K562 (cell line): ENCODE data around the gene PRKCSH. TPM values are rescaled to one million over a fixed set of nuclear protein-coding genes. Genes with fewer than 3 reads are reported as not detected.
"Not testable (repeated sequence)": the region's sequence is repeated elsewhere in the genome, so short reads cannot be mapped to it uniquely, and the experiment has no call there.

Source experiments
- ATAC-seq: fragments of 200-7000 bp; cut with Tn5 transposase; 3 replicates; pipeline ENCODE4 v1.9.1; 2020; ENCODE audit warnings: moderate library complexity
- BruUV-seq: library from RNA; stranded (reverse); fragments of 400-500 nt; replicated peaks from 2 replicates; lab custom pipeline; 2021; lab: Mats Ljungman, UMichigan
- CTCF ChIA-PET: fragments of 300-600 bp; formaldehyde crosslinking; extraction: SDS; loops from one replicate; lab custom pipeline; 2021; ENCODE audit warnings: low intra/inter-chr PET ratio; lab: Yijun Ruan, JAX
- POLR2A ChIA-PET: fragments of 300-600, 350-650 bp; sonication (Branson Sonifier 250); formaldehyde crosslinking; extraction: SDS; loops from one replicate; lab custom pipeline; 2021; ENCODE audit warnings: antibody characterized with exemption, inconsistent platforms; lab: Yijun Ruan, JAX
- DNase-seq, 4 experiments: peaks; one replicate each; pipeline versions ENCODE4 v3.0.0 to v3.0.0-alpha.2; 2011 to 2018; ENCODE audit warnings: low spot score in 3 of 4, mixed read lengths in 3 of 4; ENCODE audit errors: extremely low read depth in 1 of 4
- FAIRE-seq: peaks from 2 replicates; lab custom pipeline; 2011; peaks lifted over from hg19 to GRCh38; lab: Jason Lieb, UNC
- H2AFZ ChIP-seq: 2 replicates; pipeline ENCODE4 v1.6.0; 2011; ENCODE audit warnings: low read depth, low read length, control low read depth, inconsistent platforms
- H3K27ac ChIP-seq: fragments of 200-600 bp; 3 replicates; pipeline ENCODE4 v1.8.0; 2011; ENCODE audit warnings: low read depth, mild to moderate bottlenecking, control low read depth, inconsistent platforms, low read length, moderate library complexity, mixed read lengths; ENCODE audit errors: extremely low read depth
- H3K27me3 ChIP-seq, 2 experiments: fragments of 300-600 bp in 1 of 2; 2 replicates in 1 of 2; 3 replicates in 1 of 2; pipeline versions ENCODE4 v1.6.0 to v1.8.0; 2011; ENCODE audit warnings: inconsistent platforms in 2 of 2, low read length in 2 of 2, mild to moderate bottlenecking in 1 of 2, mixed read lengths in 1 of 2, moderate library complexity in 1 of 2; ENCODE audit not compliant: control insufficient read depth in 2 of 2, insufficient read depth in 2 of 2
- H3K36me3 ChIP-seq: fragments of 300-600 bp; 3 replicates; pipeline ENCODE4 v1.8.0; 2011; ENCODE audit warnings: mild to moderate bottlenecking, low read length, inconsistent platforms; ENCODE audit not compliant: control insufficient read depth, insufficient read depth
- H3K4me1 ChIP-seq, 2 experiments: fragments of 200-600 bp in 1 of 2; replicated peaks in 1 of 2; 2 replicates in 1 of 2; 3 replicates in 1 of 2; pipeline versions ENCODE4 v1.5.1 to v1.8.0; 2011; ENCODE audit warnings: inconsistent platforms in 2 of 2, low read length in 2 of 2, mild to moderate bottlenecking in 1 of 2, mixed read lengths in 1 of 2, moderate library complexity in 1 of 2; ENCODE audit not compliant: control insufficient read depth in 2 of 2, insufficient read depth in 2 of 2
- H3K4me2 ChIP-seq: 2 replicates; pipeline ENCODE4 v1.6.1; 2011; ENCODE audit warnings: low read length, control low read depth, inconsistent platforms, mixed read lengths; ENCODE audit not compliant: insufficient read depth
- H3K4me3 ChIP-seq: fragments of 200-600 bp; sonication (generic), shearing (Covaris generic); 2 replicates; pipeline ENCODE4 v1.5.1; 2016; ENCODE audit warnings: control low read depth, inconsistent platforms
- H3K79me2 ChIP-seq: fragments of 200-600 bp; 3 replicates; pipeline ENCODE4 v1.8.0; 2011; ENCODE audit warnings: low read length, inconsistent platforms; ENCODE audit not compliant: control insufficient read depth, insufficient read depth
- H3K9ac ChIP-seq, 2 experiments: 2 replicates each; pipeline versions ENCODE4 v1.6.0 to v1.6.1; 2011; ENCODE audit warnings: low read depth in 2 of 2, low read length in 2 of 2, control low read depth in 1 of 2, inconsistent platforms in 1 of 2, mild to moderate bottlenecking in 1 of 2, mixed read lengths in 1 of 2; ENCODE audit not compliant: insufficient read depth in 1 of 2
- H3K9me1 ChIP-seq: one replicate; pipeline ENCODE4 v1.6.0; 2011; ENCODE audit warnings: inconsistent platforms, mild to moderate bottlenecking, low read length, moderate library complexity; ENCODE audit not compliant: control insufficient read depth, insufficient read depth
- H3K9me3 ChIP-seq: replicated peaks from 2 replicates; pipeline ENCODE4 v1.5.1; 2011; ENCODE audit warnings: low read depth, low read length, inconsistent platforms; ENCODE audit not compliant: control insufficient read depth, insufficient read depth
- H4K20me1 ChIP-seq: replicated peaks from 2 replicates; pipeline ENCODE4 v1.6.1; 2011; ENCODE audit warnings: low read length, inconsistent platforms, mixed read lengths; ENCODE audit not compliant: control insufficient read depth, insufficient read depth
- ZNF274 ChIP-seq: IDR thresholded peaks from 2 replicates; pipeline ENCODE4 v1.6.1; 2011; ENCODE audit warnings: low read depth, mild to moderate bottlenecking, low read length, moderate library complexity, borderline replicate concordance
- ZNF384 ChIP-seq: IDR thresholded peaks from 2 replicates; pipeline ENCODE4 v1.6.1; 2012; ENCODE audit warnings: low read depth, low read length, improper control_type of control experiment
- WGBS: fragments of 100-300 bp; shearing (Covaris generic); methylation state at CpG from one replicate; pipeline ENCODE4 v1.1.6; 2016; ENCODE audit warnings: low coverage, mixed read lengths; ENCODE audit not compliant: insufficient coverage; ENCODE audit errors: missing lambda C conversion rate; 5-methylcytosine and 5-hydroxymethylcytosine counted together
- in situ Hi-C: fragments of 300-500 bp; cut with MboI; formaldehyde crosslinking; loops from 4 replicates; pipeline ENCODE4 v1.15.0; 2018; ENCODE audit warnings: inconsistent platforms, mixed read lengths
- intact Hi-C: fragments of 100-400 bp; cut with micrococcal nuclease; formaldehyde crosslinking; loops from 2 replicates; pipeline ENCODE4 v1.14.2; 2022
- polyA plus RNA-seq, 8 experiments: library from polyadenylated mRNA; depleted of rRNA in 4 of 8; stranded (reverse) in 5 of 8; unstranded in 3 of 8; fragments of >200 nt; fragmentation: Nextera tagmentation in 2 of 8; fragmentation: Illumina TruSeq in 1 of 8; extraction: Ambion mirVana in 2 of 8; extraction: Trizol in 1 of 8; gene quantifications; 2 replicates each; pipeline versions ENCODE4 v1.2.1 to v1.2.3, GENCODE V29; 2011 to 2014; ENCODE audit warnings: inconsistent platforms in 1 of 8, missing spikeins in 1 of 8
- total RNA-seq, 7 experiments: library from RNA; depleted of rRNA in 6 of 7; stranded (reverse); fragments of >200 nt in 6 of 7; fragmentation: Illumina TruSeq in 2 of 7; extraction: Trizol in 2 of 7; gene quantifications; 2 replicates each; pipeline versions ENCODE4 v1.2.1 to v1.2.3, GENCODE V29; 2011 to 2021; ENCODE audit warnings: low replicate concordance in 1 of 7
- TF ChIP-seq, protein P1 (sequence below): sonication (generic); formaldehyde crosslinking; IDR thresholded peaks from 2 replicates; pipeline ENCODE4 v1.8.0; 2023; ENCODE audit warnings: mild to moderate bottlenecking, missing genetic modification reagents
- TF ChIP-seq, protein P2 (sequence below): fragments of 200-800 bp; sonication (Bioruptor generic); IDR thresholded peaks from 2 replicates; pipeline ENCODE4 v1.6.1; 2017; ENCODE audit warnings: missing genetic modification characterization, missing compliant biosample characterization

The PRKCSH gene
- total and polyA plus RNA-seq, 9 of the 15 experiments (the other 6 are each of a cell fraction or from before 2014, with no cell fraction given) = 2.3 to 297 (median 48.1) TPM

DNA sequence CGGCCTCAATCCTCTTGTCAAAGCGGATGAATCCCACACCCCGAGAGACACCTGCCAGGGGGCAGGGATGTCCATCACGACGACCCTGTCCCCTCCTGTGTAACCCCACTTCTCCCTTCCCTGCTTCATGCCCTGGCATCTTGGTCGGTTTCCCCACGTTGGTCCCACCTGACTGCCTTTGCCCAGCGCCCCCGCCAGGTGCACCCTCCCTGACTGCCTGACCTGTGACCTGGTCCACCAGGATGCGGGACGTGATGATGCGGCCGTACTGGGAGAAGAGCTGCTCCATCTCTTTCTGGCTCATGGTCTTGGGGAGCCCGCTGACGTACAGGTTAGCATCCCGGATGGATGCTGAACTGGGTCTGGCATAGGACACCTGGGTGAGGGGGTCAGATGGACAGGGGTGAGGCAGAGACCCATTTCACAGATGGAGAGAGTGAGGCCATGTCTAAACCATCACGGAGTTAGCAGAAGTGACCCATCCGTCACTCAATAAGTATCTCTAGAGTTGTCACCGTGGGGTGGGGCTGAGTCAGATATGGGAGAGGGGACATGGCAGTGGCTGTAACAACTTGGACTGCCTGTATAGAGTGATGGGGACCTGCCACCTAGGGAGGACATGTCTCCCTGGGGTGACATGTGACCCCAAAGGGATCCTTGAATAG lies 22.9 kb downstream of the PRKCSH start (continued):
- TF ChIP-seq, protein P1, sequence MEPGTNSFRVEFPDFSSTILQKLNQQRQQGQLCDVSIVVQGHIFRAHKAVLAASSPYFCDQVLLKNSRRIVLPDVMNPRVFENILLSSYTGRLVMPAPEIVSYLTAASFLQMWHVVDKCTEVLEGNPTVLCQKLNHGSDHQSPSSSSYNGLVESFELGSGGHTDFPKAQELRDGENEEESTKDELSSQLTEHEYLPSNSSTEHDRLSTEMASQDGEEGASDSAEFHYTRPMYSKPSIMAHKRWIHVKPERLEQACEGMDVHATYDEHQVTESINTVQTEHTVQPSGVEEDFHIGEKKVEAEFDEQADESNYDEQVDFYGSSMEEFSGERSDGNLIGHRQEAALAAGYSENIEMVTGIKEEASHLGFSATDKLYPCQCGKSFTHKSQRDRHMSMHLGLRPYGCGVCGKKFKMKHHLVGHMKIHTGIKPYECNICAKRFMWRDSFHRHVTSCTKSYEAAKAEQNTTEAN (CRISPR knock-in tag) = no peak
- no peak for TF ChIP-seq ZNF274
- TF ChIP-seq, protein P2, sequence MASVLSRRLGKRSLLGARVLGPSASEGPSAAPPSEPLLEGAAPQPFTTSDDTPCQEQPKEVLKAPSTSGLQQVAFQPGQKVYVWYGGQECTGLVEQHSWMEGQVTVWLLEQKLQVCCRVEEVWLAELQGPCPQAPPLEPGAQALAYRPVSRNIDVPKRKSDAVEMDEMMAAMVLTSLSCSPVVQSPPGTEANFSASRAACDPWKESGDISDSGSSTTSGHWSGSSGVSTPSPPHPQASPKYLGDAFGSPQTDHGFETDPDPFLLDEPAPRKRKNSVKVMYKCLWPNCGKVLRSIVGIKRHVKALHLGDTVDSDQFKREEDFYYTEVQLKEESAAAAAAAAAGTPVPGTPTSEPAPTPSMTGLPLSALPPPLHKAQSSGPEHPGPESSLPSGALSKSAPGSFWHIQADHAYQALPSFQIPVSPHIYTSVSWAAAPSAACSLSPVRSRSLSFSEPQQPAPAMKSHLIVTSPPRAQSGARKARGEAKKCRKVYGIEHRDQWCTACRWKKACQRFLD (CRISPR knock-in tag) = no peak

GRCh38 chr19:11458912-11459311 lies 23.5 kb downstream of the PRKCSH start:
- DNase-seq, H3K9me3 ChIP-seq, CTCF ChIA-PET, H3K79me2 ChIP-seq, BruUV-seq, H4K20me1 ChIP-seq, intact Hi-C loops, H3K9me1 ChIP-seq, in situ Hi-C loops, H3K36me3 ChIP-seq, H3K4me2 ChIP-seq, H3K9ac ChIP-seq, ATAC-seq, H3K4me3 ChIP-seq, H3K27ac ChIP-seq, H2AFZ ChIP-seq, FAIRE-seq: not testable (repeated sequence)
- 28% methylated on average over 10 of the region's 11 CpGs for WGBS
- TF ChIP-seq ZNF384 = peak; percentile 42; the same call in 1 of the 2 replicates
- POLR2A ChIA-PET = interaction anchor here (0.6 to 1.1 kb wide), 2 partner anchors 15 to 197 kb away, joined by 3 read pairs; partner anchors contain the start of gene DOCK6
- Histone ChIP-seq H3K27me3 (peaks cover 0 to 15% of the 10 kb centered on the region in 2 experiments; a peak in 3 of 5 replicates), H3K4me1 (peaks cover 0 to 29% of the 10 kb centered on the region in 2 experiments; a peak in 3 of 5 replicates)
